Stimulated activated CD4-positive, alpha-beta T cell treated with anti-CD3 and anti-CD28 coated beads, Interleukin-15, amount 100 ng/mL, for 48 hours (primary cell): ENCODE results near the gene NOL6.
"Not testable (repeated sequence)": the region's sequence is repeated elsewhere in the genome, so short reads cannot be mapped to it uniquely, and the experiment has no call there.

Experiments used
- DNase-seq, 2 donors: peaks; one replicate each; pipeline ENCODE4 v3.0.0-alpha.2; 2020; ENCODE audit warnings: low read depth in 2 of 2

Gene NOL6

DNA sequence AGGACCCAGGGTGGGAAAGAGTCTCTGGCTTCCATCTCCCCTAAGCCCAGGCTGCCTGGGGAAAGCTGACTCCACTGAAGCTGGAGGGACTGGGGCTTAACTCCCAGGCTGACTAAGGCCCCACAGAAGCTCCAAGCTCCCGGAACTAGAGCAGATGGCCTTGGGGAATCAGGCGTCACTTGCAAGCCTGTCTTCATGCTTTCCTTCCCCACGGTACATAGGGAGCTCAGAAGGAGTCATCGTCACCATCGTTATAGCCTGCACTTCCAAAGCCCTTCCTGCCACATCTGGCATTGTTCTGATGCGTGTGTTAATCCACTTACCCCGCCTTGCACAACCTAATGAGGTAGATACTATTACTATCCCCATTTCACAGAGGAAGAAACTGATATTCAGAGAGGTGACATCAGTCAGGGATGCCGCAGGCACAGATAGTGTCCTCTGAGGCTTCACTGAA lies 37.9 kb downstream of the NOL6 start:
- DNase-seq: no peak

DNA sequence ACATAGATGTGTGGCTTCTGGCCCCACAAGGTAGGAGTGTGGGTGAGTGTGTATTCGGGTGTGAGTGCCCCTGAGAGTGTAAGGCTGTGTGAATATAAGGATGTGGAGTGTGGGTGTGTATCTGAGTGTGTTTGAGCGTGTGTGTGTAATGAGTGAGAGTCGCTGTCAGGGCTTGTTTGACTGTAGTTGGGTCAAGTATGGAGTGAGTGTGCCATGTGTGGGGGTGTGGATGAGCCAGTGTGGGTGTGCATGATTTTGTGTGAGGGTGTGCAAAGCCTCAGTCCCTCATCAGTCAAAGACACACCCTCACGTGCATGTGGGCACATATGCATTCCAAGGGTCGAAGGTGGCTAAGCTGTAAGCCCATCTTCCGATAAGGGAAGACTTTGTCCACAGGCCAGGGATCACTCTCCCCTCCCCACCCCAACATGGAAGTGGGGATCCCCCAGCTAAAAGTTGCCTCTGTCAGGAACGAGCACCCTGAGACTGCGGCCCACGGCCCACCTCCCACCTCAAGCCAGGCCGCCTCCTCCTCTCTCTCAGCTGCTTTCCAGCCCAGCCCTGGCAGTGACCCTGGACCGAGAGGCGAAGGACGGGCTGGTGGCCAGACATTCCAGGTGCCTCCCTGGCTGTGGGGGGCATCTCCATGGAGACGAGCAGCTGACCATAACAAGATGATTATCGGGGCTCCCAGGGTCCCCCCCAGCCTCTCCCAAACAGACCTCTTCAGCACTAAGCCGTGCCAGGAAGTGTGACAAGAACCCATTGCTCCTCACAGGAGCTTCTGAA lies 39.2 kb downstream of the NOL6 start:
- DNase-seq: no peak

DNA sequence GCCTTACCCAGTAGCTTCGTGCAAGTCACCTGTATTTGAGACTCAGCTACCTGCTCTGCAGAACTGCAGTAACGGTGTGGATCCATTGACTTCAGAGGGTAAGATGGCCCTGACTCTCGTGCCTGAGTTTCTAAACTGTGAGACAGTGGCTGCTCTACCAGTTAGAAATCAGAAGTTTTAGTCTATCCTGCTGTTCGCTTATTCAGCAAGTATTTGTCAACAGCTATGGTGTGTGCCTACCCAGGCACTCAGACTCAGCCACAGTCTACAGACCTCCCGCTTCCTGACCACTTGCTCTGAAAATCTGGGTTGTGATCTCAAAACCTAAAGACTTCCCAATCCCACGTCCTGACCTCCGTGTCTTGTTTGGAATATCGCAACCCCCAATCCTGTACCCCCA lies 39.9 kb downstream of the NOL6 start:
- DNase-seq: no peak

DNA sequence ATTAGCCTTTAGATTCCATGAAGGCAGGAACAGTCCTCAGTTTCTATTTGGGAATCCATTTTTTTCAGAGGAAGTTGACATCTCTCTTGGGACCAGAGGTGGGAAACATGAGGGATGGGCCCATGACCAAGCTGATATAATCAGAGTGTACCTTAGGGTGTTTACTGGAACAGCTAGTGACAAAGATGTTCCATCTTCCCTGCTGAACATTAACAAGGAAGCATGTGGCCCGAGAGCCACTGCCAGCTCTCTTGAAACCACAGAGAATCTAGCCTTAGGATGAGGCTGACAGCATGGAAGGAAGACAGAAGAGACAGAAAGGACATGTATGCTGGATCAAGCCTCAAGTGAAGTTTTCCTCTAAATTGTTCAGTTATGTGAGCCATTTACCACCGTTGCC lies 42.3 kb downstream of the NOL6 start:
- DNase-seq: no peak

DNA sequence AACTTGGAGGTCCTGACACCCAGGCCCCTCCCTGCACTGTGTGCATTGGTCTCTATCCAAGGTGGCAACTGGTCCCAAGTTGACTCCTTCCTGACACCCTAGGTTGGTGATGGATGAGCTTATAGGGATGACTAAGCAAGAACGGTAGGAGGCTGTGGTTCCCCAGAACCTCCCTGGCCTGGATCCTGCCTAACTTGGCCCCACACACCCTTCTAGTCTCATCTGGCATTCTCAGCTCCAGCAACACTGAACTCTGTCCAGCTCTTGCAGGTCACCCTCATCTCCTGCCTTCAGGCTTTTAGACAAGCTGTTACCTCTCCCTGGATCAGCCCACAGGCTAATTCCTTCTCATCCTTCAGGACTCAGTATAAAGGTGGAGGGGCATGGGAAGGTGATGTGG lies 42.8 kb downstream of the NOL6 start:
- no peak for DNase-seq

DNA sequence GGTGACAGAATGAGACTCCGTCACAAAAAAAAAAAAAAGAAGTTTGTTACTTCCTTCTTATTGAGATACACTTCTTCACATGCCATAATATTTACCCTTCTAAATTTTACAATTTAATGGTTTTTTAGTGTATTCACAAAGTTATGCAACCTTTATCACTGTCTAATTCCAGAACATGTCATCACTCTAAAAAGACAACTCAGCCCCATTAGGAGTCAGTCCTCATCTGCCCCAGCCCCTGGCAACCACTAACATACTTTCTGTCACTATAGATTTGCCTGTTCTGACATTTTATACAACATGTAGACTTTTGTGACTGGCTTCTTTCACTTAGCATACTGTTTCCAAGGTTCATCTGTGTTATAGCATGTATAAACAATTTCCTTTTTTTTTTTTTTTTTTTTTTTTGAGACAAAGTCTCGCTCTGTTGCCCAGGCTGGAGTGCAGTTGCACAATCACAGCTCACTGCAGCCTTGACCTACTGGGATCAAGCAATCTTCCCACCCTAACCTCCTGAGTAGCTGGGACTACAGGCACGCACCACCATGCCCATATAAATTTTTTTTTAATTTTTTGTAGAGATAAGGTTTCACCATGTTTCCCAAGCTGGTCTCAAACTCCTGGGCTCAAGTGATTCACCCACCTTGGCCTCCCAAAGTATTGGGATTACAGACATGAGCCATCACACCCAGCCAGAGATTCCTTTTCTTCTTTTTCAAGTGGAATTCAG lies 44.3 kb downstream of the NOL6 start:
- no peak for DNase-seq

DNA sequence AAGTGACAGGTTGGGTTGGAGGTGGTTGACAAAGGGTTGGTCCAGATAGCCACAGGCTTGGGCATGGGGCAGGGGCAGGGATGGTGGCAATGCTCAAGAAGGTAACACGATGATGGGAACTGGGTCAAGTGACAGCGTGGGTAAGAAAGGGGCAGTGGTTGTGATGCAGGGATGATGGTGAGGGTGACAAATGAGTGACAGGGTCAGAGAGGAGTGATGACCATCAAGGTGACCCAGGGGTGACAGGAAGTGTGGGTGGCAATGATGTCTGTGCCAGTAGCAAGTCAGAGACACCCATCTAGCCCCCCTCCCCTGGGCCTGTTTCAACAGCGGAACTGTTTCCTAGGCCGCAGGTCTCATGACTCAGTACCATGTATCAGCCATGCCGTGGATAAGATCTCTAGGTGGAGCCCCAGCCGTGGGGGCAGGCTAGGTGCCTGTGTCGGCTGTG lies 46.9 kb downstream of the NOL6 start:
- no peak for DNase-seq

DNA sequence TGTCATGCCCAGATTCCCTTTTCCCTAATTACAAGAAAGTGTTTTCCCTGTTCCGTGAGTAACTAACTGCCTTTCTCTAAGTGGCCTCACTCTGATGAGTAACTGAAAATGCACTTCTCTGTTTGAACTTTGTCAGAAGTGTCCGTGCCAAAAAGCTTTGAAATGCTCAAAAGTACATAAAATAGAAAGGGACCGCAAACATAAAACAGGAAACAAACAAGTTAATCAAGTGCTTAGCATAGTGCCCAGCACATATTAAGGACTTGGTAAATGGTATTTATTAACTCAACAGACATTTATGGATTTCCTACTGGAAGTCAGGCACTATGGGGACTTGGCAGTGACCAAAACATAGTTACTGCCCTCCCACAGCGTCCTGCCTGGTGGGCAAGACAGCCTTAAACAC lies 48.6 kb downstream of the NOL6 start:
- no peak for DNase-seq

DNA sequence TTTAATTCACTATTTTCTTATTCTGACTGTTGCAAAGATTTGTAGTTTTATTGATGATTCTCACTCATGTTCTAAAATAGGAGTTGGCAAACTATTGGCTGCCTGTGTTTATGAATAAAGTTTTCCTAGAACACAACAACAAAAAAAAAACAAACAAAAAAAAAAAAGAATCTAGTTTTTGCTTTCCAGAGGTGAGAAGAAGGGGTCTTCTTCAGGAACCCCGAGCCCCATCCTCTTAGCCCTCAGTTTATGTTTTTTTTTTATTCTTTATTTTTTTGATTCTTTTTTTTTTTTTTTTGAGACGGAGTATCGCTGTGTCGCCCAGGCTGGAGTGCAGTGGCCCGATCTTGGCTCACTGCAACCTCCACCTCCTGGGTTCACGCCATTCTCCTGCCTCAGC lies 49.2 kb downstream of the NOL6 start:
- not testable (repeated sequence) for DNase-seq

DNA sequence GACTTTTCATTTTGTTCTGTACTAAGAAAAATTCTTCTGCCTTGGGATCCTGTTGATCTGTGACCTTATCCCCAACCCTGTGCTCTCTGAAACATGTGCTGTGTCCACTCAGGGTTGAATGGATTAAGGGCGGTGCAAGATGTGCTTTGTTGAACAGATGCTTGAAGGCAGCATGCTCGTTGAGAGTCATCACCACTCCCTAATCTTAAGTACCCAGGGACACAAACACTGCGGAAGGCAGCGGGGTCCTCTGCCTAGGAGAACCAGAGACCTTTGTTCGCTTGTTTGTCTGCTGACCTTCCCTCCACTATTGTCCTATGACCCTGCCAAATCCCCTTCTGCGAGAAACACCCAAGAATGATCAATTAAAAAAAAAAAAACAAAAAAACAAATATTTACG lies 49.7 kb downstream of the NOL6 start:
- not testable (repeated sequence) for DNase-seq

DNA sequence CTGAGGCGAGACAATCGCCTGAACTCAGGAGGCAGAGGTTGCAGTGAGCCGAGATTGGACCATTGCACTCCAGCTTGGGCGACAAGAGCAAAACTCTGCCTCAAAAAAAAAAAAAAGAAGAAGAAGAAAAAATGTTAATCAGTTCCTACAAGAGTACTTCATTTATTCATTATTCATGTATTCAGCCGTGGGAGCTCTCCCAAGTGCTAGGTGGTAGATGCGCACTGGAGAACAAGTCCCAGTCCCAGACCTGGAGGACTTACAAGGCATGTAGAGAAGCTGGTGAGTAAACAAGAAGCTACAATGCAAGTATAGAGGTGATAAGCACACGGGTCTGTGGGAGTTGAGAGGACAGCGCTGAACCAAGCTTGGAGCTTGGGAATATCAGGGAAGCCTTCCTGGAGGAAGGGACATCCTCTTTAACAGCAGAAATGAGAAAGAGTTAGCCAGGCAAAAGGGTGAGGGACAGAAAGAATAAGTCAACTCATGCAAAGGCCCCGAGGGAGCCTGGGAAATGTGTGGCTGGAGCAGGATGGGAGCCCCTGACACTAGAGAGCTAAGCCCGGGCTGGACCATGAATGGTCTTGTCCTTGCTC lies 53.9 kb downstream of the NOL6 start:
- no peak for DNase-seq

DNA sequence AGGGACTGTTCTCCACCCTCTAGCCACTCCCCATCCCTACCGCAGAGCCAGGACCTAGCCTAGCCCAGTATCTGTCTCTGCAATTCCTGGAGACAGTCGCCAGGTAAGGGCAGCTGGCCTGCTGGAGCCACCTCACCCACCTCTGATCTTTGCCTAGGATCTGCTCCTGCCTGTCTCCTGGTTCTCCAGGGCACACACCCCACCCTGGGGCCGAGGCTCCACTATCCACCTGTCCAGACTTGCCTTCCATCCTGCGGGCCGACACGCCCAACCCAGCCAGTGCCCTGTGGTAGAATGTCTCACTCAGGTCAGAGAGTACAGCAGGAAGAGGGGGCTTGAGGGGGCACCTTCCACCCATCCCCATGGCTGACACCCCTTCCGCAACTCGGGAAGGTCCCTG lies 55.6 kb downstream of the NOL6 start:
- no peak for DNase-seq

DNA sequence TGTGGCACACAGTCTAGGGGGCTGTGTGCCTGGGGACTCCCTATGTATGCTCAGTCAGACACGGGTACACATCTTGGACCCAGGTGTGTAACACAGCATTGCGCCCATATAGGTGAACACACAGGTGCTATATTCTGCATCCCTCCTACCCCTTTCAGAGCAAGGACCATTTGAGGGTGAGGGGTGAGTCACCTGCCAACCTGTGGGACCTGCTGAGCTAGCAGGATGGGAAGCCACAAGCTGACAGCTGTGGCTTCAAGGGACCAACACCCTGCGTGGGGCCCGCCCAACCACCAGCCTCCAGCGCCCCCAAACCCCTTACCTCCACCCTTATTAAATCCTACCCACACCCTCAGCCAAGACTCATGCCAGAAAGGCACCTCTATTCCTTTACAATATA lies 56.7 kb downstream of the NOL6 start:
- DNase-seq: no peak

DNA sequence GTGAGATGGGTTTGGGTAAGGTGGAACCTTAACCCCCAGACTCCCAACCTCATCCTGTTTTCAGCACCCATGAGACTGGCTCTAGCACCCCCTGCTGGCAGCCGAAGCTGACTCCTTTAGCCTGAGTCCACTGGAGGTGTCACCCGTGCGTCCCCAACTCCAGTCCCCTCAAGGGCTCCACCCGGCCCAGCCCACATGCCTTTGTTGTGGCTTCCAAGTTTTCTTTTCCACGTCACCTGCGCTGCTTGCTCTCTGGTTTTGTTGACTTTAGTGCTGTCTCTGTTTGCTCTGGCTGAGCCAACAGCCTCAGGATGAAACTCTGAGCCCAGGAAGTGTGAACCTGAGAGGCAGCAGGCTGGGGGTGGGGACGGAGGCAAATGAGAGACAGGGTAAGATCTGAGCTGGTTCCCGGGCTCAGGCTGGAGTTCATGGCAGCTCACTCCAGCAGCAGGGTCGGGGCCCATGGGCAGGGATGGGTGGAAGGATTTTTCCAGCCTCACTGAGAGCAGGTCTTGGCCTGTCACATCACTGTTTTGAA lies 58.2 kb downstream of the NOL6 start:
- peak; percentile 89 to 92 for DNase-seq

DNA sequence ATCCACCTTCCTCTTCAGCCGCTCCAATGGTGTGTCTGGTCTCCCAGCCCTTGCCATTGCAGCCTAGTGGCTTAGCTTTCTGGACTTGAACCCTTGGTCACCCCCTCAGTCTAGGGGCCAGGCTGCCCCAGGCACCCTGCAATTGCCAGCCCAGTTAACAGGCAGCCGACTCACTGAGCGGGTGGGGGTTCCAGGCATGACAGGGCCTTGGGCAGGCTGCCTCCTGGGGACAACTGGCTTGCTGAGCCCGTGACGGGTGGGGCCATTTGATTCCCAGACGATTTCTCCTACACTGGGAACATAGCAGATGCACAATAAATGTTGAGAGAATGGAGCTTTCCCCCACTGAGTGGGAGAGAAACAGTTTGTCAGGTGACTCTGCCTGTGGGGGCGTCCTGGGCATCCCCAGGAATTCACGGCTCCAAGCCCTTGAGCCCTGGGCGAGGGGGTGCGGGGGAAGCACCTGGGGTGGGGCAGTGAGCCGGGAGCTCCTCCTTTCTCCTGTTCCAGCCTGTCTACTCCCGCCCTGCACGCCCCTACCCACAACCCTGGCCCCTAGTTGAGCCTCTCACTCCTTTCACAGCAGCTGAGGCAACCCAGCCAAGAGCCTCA lies 58.7 kb downstream of the NOL6 start:
- DNase-seq: no peak

DNA sequence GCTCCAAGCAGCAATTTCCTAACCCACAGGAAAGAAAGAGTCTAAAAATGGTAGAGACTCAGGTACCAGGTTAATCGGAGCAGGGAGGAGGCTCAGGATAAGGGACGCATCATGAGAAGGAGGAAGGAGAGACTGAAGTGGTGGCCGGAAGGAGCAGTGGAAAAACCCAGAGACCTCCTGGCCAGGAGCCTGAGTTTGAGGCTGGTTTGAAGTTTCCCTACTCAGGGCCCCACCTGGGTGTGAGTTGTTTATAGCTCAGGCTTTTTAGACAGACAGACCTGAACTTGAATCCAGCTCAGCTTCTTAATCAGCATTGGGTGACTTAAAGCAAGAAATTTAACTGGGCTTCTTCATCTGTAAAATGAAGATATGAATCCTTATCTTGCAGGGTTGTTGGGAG lies 59.5 kb downstream of the NOL6 start:
- no peak for DNase-seq
